ENCODE data around the gene PRPF19.

DNA sequence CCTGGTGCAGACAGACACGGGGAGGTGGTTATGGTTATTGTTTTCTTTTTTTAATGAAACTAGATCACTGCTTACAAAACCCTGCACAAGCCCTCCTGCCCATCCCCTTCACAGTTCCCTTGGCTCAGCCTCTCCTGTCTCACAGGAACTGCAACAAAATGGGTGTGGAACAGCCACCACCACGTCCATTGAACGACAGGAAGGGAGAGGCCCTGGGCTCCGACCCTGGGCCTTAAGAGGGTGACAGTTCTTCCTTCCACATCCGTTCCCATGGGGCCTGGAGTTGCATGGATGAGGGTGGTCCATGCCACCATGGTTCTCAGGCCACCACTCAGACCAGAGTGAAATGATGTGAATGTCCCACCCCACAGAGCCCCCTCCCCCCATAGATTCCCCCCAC is 15.7 kb downstream of the PRPF19 start:
- TF ChIP-seq, protein P1, sequence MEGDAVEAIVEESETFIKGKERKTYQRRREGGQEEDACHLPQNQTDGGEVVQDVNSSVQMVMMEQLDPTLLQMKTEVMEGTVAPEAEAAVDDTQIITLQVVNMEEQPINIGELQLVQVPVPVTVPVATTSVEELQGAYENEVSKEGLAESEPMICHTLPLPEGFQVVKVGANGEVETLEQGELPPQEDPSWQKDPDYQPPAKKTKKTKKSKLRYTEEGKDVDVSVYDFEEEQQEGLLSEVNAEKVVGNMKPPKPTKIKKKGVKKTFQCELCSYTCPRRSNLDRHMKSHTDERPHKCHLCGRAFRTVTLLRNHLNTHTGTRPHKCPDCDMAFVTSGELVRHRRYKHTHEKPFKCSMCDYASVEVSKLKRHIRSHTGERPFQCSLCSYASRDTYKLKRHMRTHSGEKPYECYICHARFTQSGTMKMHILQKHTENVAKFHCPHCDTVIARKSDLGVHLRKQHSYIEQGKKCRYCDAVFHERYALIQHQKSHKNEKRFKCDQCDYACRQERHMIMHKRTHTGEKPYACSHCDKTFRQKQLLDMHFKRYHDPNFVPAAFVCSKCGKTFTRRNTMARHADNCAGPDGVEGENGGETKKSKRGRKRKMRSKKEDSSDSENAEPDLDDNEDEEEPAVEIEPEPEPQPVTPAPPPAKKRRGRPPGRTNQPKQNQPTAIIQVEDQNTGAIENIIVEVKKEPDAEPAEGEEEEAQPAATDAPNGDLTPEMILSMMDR (IDR thresholded peaks at IDR 0.05) = no peak
- no peak for TF ChIP-seq EZH2phosphoT487 (IDR thresholded peaks at IDR 0.05)

Measured in neural progenitor cell (in vitro differentiated cells).